B cell (primary cell): ENCODE results near the gene ATXN2. TPM values are rescaled to one million over a fixed set of nuclear protein-coding genes. Genes with fewer than 3 reads are reported as not detected.
"Not testable (repeated sequence)": the region's sequence is repeated elsewhere in the genome, so short reads cannot be mapped to it uniquely, and the experiment has no call there.

Experiments
- ATAC-seq: fragments of 200-7000 bp; cut with Tn5 transposase; one replicate; pipeline ENCODE4 v1.10.0; 2021; ENCODE audit warnings: low read depth, mild to moderate bottlenecking, moderate number of reproducible peaks, moderate library complexity
- CTCF ChIA-PET: fragments of 350-600 bp; sonication (Branson Sonifier 250); formaldehyde crosslinking; loops from one replicate; lab custom pipeline; 2021; ENCODE audit warnings: antibody characterized with exemption, inconsistent platforms; lab: Charles Lee
- POLR2A ChIA-PET: fragments of 350-600 bp; sonication (Branson Sonifier 250); formaldehyde crosslinking; loops from one replicate; lab custom pipeline; 2021; ENCODE audit warnings: antibody characterized with exemption; lab: Charles Lee
- DNase-seq: peaks from one replicate; pipeline ENCODE4 v3.0.0; 2013
- H2AFZ ChIP-seq: 2 replicates; pipeline ENCODE4 v1.6.1; 2012; ENCODE audit warnings: mild to moderate bottlenecking, low read depth, low read length; ENCODE audit not compliant: insufficient read depth, poor library complexity, severe bottlenecking
- H3K27ac ChIP-seq, 2 donors: 1 replicate in 1 of 2; 2 replicates in 1 of 2; pipeline ENCODE4 v1.5.1; 2012 to 2013; ENCODE audit warnings: low read length in 2 of 2, mild to moderate bottlenecking in 2 of 2, moderate library complexity in 1 of 2
- H3K27me3 ChIP-seq, 4 experiments: fragments of 200-600 bp in 1 of 4; sonication (generic) in 1 of 4; replicated peaks in 1 of 4; 1 replicate in 2 of 4; 2 replicates in 2 of 4; pipeline versions ENCODE4 v1.6.1 to v1.7.0; 2013 to 2016; ENCODE audit warnings: low read length in 3 of 4, mild to moderate bottlenecking in 2 of 4, mixed read lengths in 1 of 4, moderate library complexity in 1 of 4; ENCODE audit not compliant: insufficient read depth in 4 of 4, control insufficient read depth in 3 of 4; ENCODE audit errors: control extremely low read depth in 1 of 4
- H3K36me3 ChIP-seq, 2 experiments: replicated peaks in 1 of 2; 1 replicate in 1 of 2; 2 replicates in 1 of 2; pipeline versions ENCODE4 v1.6.1 to v1.7.1; 2013; ENCODE audit warnings: low read length in 1 of 2; ENCODE audit not compliant: insufficient read depth in 2 of 2, control insufficient read depth in 1 of 2; ENCODE audit errors: control extremely low read depth in 1 of 2, extremely low read depth in 1 of 2
- H3K4me1 ChIP-seq, 2 donors: fragments of 200-600 bp in 1 of 2; sonication (generic) in 1 of 2; 1 replicate in 1 of 2; 2 replicates in 1 of 2; pipeline versions ENCODE4 v1.5.1 to v1.6.1; 2013 to 2017; ENCODE audit warnings: low read length in 2 of 2; ENCODE audit not compliant: control insufficient read depth in 2 of 2, insufficient read depth in 2 of 2
- H3K4me2 ChIP-seq: replicated peaks from 2 replicates; pipeline ENCODE3; 2012; ENCODE audit warnings: mild to moderate bottlenecking, low read depth, low read length; ENCODE audit not compliant: poor library complexity, severe bottlenecking
- H3K4me3 ChIP-seq, 5 experiments: fragments of 200-600 bp in 1 of 5; sonication (generic) in 1 of 5; 1 replicate in 3 of 5; 2 replicates in 2 of 5; pipeline versions ENCODE4 v1.5.1 to v1.7.0; 2011 to 2016; ENCODE audit warnings: low read length in 4 of 5, mild to moderate bottlenecking in 4 of 5, low read depth in 2 of 5, control low read depth in 1 of 5, moderate library complexity in 1 of 5; ENCODE audit not compliant: insufficient read depth in 1 of 5; ENCODE audit errors: control extremely low read depth in 1 of 5, extremely low read depth in 1 of 5
- H3K79me2 ChIP-seq: fragments of 200-600 bp; sonication (generic); one replicate; pipeline ENCODE4 v1.6.0; 2016; ENCODE audit warnings: low read length; ENCODE audit not compliant: control insufficient read depth, insufficient read depth
- H3K9ac ChIP-seq: fragments of 200-600 bp; sonication (generic); 2 replicates; pipeline ENCODE4 v1.6.1; 2017; ENCODE audit warnings: mild to moderate bottlenecking, low read length, moderate library complexity
- H3K9me3 ChIP-seq, 3 donors: one replicate each; pipeline versions ENCODE4 v1.6.1 to v1.7.1; 2013; ENCODE audit warnings: low read length in 2 of 3; ENCODE audit not compliant: control insufficient read depth in 2 of 3, insufficient read depth in 1 of 3; ENCODE audit errors: control extremely low read depth in 1 of 3
- H4K20me1 ChIP-seq: 2 replicates; pipeline ENCODE4 v1.6.0; 2012; ENCODE audit warnings: mild to moderate bottlenecking, low read length; ENCODE audit not compliant: insufficient read depth, control insufficient read depth, poor library complexity, severe bottlenecking
- H3K27ac Mint-ChIP-seq: one replicate; pipeline ENCODE4 v1.8.0; 2021; ENCODE audit warnings: mixed read lengths
- H3K27me3 Mint-ChIP-seq: one replicate; pipeline ENCODE4 v1.8.0; 2021; ENCODE audit warnings: mixed read lengths
- H3K4me1 Mint-ChIP-seq: one replicate; pipeline ENCODE4 v1.8.0; 2021; ENCODE audit warnings: mixed read lengths
- H3K4me3 Mint-ChIP-seq: one replicate; pipeline ENCODE4 v1.8.0; 2021; ENCODE audit warnings: mixed read lengths
- H3K9me3 Mint-ChIP-seq: one replicate; pipeline ENCODE4 v1.8.0; 2022; ENCODE audit warnings: mixed read lengths; ENCODE audit not compliant: insufficient read depth
- EZH2 ChIP-seq: IDR thresholded peaks from 2 replicates; pipeline ENCODE4 v1.6.1; 2012; ENCODE audit warnings: borderline replicate concordance, low read depth, mild to moderate bottlenecking, moderate library complexity, low read length; ENCODE audit not compliant: insufficient read depth, poor library complexity, severe bottlenecking
- WGBS: methylation state at CpG from one replicate; pipeline ENCODE4 v1.1.5; 2013; ENCODE audit warnings: missing lambda C conversion rate; ENCODE audit not compliant: insufficient coverage; 5-methylcytosine and 5-hydroxymethylcytosine counted together
- intact Hi-C: fragments of 100-400 bp; cut with micrococcal nuclease; formaldehyde crosslinking; loops from one replicate; pipeline ENCODE4 v1.10.0; 2022
- polyA plus RNA-seq: library from polyadenylated mRNA; depleted of rRNA; stranded (reverse); fragments of >200 nt; gene quantifications from 2 replicates; pipeline ENCODE4 v1.2.3, GENCODE V29; 2012
- total RNA-seq, 2 donors: library from RNA; stranded (reverse); fragments of 120-200 nt in 1 of 2; gene quantifications; 1 replicate in 1 of 2; 2 replicates in 1 of 2; pipeline versions ENCODE4 v1.2.3 to v1.2.4, GENCODE V29; 2013 to 2022
- TF ChIP-seq, protein P1 (sequence below): fragments of 200-600 bp; IDR thresholded peaks from one replicate; pipeline ENCODE4 v1.8.0; 2022; ENCODE audit warnings: antibody characterized with exemption, mild to moderate bottlenecking

Gene ATXN2
- total and polyA plus RNA-seq, 2 donors (not counting 1 experiment from before 2014, with no cell fraction given) = 28.2 to 83.8 TPM

DNA sequence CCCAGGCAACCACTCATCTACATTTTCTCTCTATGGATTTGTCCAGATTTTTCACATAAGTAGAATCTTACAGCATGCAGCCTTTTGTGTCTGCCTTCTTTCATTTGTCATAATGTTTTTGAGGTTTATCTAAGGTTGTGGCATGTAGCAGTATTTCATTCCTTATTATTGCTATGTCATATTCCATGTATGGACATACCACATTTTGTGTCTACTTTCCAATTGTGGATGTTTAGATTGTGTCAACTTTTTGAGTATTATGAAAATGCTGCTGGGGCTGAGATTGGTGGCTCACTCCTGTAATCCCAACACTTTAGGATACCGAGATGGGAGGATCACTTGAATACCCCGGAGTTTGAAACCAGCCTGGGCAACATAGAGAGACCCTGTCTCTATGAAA is 3.2 kb upstream of the ATXN2 start:
- peaks cover 12% of the 10 kb centered on the region for H3K4me1 Mint-ChIP-seq
- no peak overlapping the region for H3K4me3 ChIP-seq
- CTCF ChIA-PET = no interaction called here
- no peak for ATAC-seq
- H4K20me1 ChIP-seq = no peaks in the 10 kb centered on the region
- TF ChIP-seq EZH2 = no peak
- TF ChIP-seq, protein P1, sequence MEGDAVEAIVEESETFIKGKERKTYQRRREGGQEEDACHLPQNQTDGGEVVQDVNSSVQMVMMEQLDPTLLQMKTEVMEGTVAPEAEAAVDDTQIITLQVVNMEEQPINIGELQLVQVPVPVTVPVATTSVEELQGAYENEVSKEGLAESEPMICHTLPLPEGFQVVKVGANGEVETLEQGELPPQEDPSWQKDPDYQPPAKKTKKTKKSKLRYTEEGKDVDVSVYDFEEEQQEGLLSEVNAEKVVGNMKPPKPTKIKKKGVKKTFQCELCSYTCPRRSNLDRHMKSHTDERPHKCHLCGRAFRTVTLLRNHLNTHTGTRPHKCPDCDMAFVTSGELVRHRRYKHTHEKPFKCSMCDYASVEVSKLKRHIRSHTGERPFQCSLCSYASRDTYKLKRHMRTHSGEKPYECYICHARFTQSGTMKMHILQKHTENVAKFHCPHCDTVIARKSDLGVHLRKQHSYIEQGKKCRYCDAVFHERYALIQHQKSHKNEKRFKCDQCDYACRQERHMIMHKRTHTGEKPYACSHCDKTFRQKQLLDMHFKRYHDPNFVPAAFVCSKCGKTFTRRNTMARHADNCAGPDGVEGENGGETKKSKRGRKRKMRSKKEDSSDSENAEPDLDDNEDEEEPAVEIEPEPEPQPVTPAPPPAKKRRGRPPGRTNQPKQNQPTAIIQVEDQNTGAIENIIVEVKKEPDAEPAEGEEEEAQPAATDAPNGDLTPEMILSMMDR = no peak
- no peak overlapping the region for H2AFZ ChIP-seq
- WGBS = no CpG with 5 or more reads among the region's 2 CpGs
- intact Hi-C loops = no loop called here
- H3K9me3 Mint-ChIP-seq = no peaks in the 10 kb centered on the region
- H3K36me3 ChIP-seq = no peaks in the 10 kb centered on the region
- H3K27ac Mint-ChIP-seq = no peak overlapping the region
- no peak overlapping the region for H3K4me2 ChIP-seq
- no peaks in the 10 kb centered on the region for H3K9me3 ChIP-seq
- DNase-seq = no peak
- H3K27me3 Mint-ChIP-seq = no peaks in the 10 kb centered on the region
- POLR2A ChIA-PET = no interaction called here
- peaks cover 6 to 10% of the 10 kb centered on the region in 2 donors for H3K4me1 ChIP-seq
- peaks cover 12% of the 10 kb centered on the region for H3K79me2 ChIP-seq
- H3K9ac ChIP-seq = no peak overlapping the region
- no peak overlapping the region for H3K27ac ChIP-seq
- H3K27me3 ChIP-seq = no peaks in the 10 kb centered on the region
- H3K4me3 Mint-ChIP-seq = no peak overlapping the region

DNA sequence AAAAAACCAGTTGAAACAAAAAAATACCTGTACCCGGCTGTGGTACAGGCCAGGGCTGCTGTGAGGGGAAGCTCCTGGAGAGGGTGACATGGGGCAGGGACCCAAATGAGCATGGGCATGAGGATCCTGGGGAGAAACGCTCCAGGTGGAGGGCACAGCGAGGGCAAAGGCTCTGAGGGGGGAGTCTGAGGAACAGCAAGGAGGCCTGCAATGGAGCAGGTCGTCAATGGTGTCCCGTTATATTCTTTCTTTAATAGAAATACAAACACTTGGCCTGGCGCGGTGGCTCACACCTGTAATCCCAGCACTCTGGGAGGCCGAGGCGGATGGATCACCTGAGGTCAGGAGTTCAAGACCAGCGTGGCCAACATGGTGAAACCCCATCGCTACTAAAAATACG is 1.9 kb upstream of the ATXN2 start:
- peaks cover 25% of the 10 kb centered on the region for H3K79me2 ChIP-seq
- H3K36me3 ChIP-seq, H3K4me3 ChIP-seq, H3K27me3 Mint-ChIP-seq, H4K20me1 ChIP-seq, ATAC-seq, H3K27ac Mint-ChIP-seq, H3K9me3 ChIP-seq, H3K9me3 Mint-ChIP-seq, intact Hi-C loops, H3K4me2 ChIP-seq, H2AFZ ChIP-seq, POLR2A ChIA-PET, DNase-seq, H3K4me3 Mint-ChIP-seq, H3K9ac ChIP-seq, H3K27ac ChIP-seq, H3K27me3 ChIP-seq, CTCF ChIA-PET: not testable (repeated sequence)
- peaks cover 24% of the 10 kb centered on the region for H3K4me1 Mint-ChIP-seq
- WGBS = 97% methylated on average over 12 of the region's 12 CpGs
- H3K4me1 ChIP-seq = peaks cover 15% of the 10 kb centered on the region in 2 donors
